Right lobe of liver (tissue), 4 donors: ENCODE results near the gene MINK1.

Experiments
- POLR2A ChIP-seq: fragments of 450-650 bp; IDR thresholded peaks from one replicate; pipeline ENCODE4 v1.6.1; 2017; ENCODE audit warnings: antibody characterized with exemption, mild to moderate bottlenecking
- TF ChIP-seq, protein P1 (sequence below), 4 donors: fragments of 200-600 bp in 3 of 4; fragments of 450-650 bp in 1 of 4; IDR thresholded peaks; one replicate each; pipeline versions ENCODE4 v1.5.1 to v1.8.0; 2016 to 2022; ENCODE audit warnings: antibody characterized with exemption in 4 of 4, mild to moderate bottlenecking in 2 of 4
- donor health status: DM: no; HTN: no; CAD: no.
- donor health status: DM: no; HTN: no; CAD: no.
- donor health status: DM: no; HTN: yes; CAD: no.

DNA sequence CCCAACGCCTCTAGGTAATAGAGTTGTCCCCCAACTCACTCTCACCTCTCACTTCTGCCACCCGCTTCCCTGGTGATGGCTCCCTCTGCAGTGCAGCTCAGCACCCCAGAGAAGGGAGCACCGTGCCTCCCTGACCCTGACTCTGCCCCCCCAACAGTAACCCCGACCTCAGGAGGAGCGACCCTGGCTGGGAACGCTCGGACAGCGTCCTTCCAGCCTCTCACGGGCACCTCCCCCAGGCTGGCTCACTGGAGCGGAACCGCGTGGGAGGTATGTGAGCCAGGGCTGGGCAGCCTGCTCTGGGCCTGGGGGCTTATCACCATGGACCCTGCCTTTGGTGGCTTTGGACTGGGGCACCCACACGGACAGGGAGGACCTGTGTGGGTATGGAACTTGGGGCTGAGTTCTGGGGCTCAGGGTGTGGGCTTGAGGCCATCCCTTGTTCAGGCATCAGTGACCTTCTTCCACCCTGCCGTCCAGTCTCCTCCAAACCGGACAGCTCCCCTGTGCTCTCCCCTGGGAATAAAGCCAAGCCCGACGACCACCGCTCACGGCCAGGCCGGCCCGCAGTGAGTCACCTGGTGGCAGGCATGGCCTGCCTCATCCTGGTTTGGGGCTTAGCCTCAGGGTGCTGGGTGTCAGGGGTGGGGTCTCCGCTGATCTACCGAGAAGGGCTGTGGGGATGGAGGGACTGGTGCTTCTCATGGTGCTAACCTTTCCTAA is 59.5 kb downstream of the MINK1 start:
- TF ChIP-seq, protein P1, sequence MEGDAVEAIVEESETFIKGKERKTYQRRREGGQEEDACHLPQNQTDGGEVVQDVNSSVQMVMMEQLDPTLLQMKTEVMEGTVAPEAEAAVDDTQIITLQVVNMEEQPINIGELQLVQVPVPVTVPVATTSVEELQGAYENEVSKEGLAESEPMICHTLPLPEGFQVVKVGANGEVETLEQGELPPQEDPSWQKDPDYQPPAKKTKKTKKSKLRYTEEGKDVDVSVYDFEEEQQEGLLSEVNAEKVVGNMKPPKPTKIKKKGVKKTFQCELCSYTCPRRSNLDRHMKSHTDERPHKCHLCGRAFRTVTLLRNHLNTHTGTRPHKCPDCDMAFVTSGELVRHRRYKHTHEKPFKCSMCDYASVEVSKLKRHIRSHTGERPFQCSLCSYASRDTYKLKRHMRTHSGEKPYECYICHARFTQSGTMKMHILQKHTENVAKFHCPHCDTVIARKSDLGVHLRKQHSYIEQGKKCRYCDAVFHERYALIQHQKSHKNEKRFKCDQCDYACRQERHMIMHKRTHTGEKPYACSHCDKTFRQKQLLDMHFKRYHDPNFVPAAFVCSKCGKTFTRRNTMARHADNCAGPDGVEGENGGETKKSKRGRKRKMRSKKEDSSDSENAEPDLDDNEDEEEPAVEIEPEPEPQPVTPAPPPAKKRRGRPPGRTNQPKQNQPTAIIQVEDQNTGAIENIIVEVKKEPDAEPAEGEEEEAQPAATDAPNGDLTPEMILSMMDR (IDR thresholded peaks at IDR 0.05), result no peak
- no peak for TF ChIP-seq POLR2A
